Nephron (organoid): ENCODE measurements around the gene HFE.

Source experiments
- H3K27ac Mint-ChIP-seq, 3 experiments: 2 replicates each; pipeline ENCODE4 v1.8.0; 2020; ENCODE audit warnings: mixed read lengths in 3 of 3, mild to moderate bottlenecking in 2 of 3, moderate library complexity in 1 of 3
- H3K27me3 Mint-ChIP-seq: 2 replicates; pipeline ENCODE4 v1.8.0; 2021; ENCODE audit warnings: low read depth, mild to moderate bottlenecking, moderate library complexity, mixed read lengths
- H3K36me3 Mint-ChIP-seq: 2 replicates; pipeline ENCODE4 v1.8.0; 2020; ENCODE audit warnings: low read depth, mixed read lengths
- H3K4me1 Mint-ChIP-seq: 2 replicates; pipeline ENCODE4 v1.8.0; 2020; ENCODE audit warnings: mixed read lengths
- H3K4me3 Mint-ChIP-seq, 3 experiments: 2 replicates each; pipeline ENCODE4 v1.8.0; 2020; ENCODE audit warnings: mild to moderate bottlenecking in 3 of 3, mixed read lengths in 3 of 3, moderate library complexity in 2 of 3
- H3K9me3 Mint-ChIP-seq: 2 replicates; pipeline ENCODE4 v1.8.0; 2020; ENCODE audit warnings: mixed read lengths
- CTCF ChIP-seq, 3 experiments: fragments of 200-600 bp; sonication (generic); IDR thresholded peaks; one replicate each; pipeline ENCODE4 v1.5.0; 2021; ENCODE audit warnings: antibody characterized with exemption in 3 of 3; ENCODE audit not compliant: unreplicated experiment in 3 of 3

Gene HFE

GRCh38 chr6:26133730-26134129 is 46.5 kb downstream of the HFE start:
- Mint-ChIP-seq H3K4me3 (no peak overlapping the region), H3K4me1 (no peaks in the 10 kb centered on the region), H3K9me3 (no peaks in the 10 kb centered on the region), H3K36me3 (peaks cover 37% of the 10 kb centered on the region), H3K27me3 (no peaks in the 10 kb centered on the region), H3K27ac (no peak overlapping the region)
- TF ChIP-seq CTCF (IDR thresholded peaks at IDR 0.05; ENCODE audit: unreplicated experiment in 3 of 3): no peak

- TF ChIP-seq CTCF (IDR thresholded peaks at IDR 0.05; ENCODE audit: unreplicated experiment in 3 of 3): no peak
- H3K36me3 Mint-ChIP-seq: peaks cover 32% of the 10 kb centered on the region
- no peak overlapping the region for H3K27ac Mint-ChIP-seq
- no peaks in the 10 kb centered on the region for H3K4me1 Mint-ChIP-seq
- no peaks in the 10 kb centered on the region for H3K27me3 Mint-ChIP-seq
- no peaks in the 10 kb centered on the region for H3K9me3 Mint-ChIP-seq
- no peak overlapping the region for H3K4me3 Mint-ChIP-seq
Observed at GRCh38 chr6:26136321-26136720, 49.1 kb downstream of the HFE start.

GRCh38 chr6:26140254-26140966 is 53.2 kb downstream of the HFE start:
- Mint-ChIP-seq H3K4me3 (no peak overlapping the region), H3K27ac (no peak overlapping the region), H3K36me3 (peaks cover 18% of the 10 kb centered on the region), H3K4me1 (peaks cover 8% of the 10 kb centered on the region), H3K27me3 (no peaks in the 10 kb centered on the region), H3K9me3 (no peaks in the 10 kb centered on the region)
- no peak for TF ChIP-seq CTCF (IDR thresholded peaks at IDR 0.05; ENCODE audit: unreplicated experiment in 3 of 3)

- Mint-ChIP-seq H3K9me3 (no peaks in the 10 kb centered on the region), H3K4me3 (no peak overlapping the region), H3K27ac (peak overlapping the region in 1 of 3 experiments; percentile 16), H3K36me3 (peaks cover 18% of the 10 kb centered on the region), H3K27me3 (no peaks in the 10 kb centered on the region), H3K4me1 (peaks cover 8% of the 10 kb centered on the region)
- no peak for TF ChIP-seq CTCF (IDR thresholded peaks at IDR 0.05; ENCODE audit: unreplicated experiment in 3 of 3)
Observed at GRCh38 chr6:26140967-26141294, 53.7 kb downstream of the HFE start.

GRCh38 chr6:26141378-26141904 is 54.2 kb downstream of the HFE start:
- no peaks in the 10 kb centered on the region for H3K27me3 Mint-ChIP-seq
- H3K4me1 Mint-ChIP-seq: peaks cover 8% of the 10 kb centered on the region
- no peak for TF ChIP-seq CTCF (IDR thresholded peaks at IDR 0.05; ENCODE audit: unreplicated experiment in 3 of 3)
- H3K4me3 Mint-ChIP-seq: no peak overlapping the region
- no peaks in the 10 kb centered on the region for H3K9me3 Mint-ChIP-seq
- H3K27ac Mint-ChIP-seq: peak overlapping the region; percentile 23 to 69 (median 58)
- H3K36me3 Mint-ChIP-seq: peaks cover 18% of the 10 kb centered on the region

- Mint-ChIP-seq H3K9me3 (no peaks in the 10 kb centered on the region), H3K4me3 (no peak overlapping the region), H3K27me3 (no peaks in the 10 kb centered on the region), H3K36me3 (peaks cover 18% of the 10 kb centered on the region), H3K4me1 (peaks cover 8% of the 10 kb centered on the region), H3K27ac (peak overlapping the region; percentile 23 to 69 (median 58))
- no peak for TF ChIP-seq CTCF (IDR thresholded peaks at IDR 0.05; ENCODE audit: unreplicated experiment in 3 of 3)
Observed at GRCh38 chr6:26142026-26142425, 54.8 kb downstream of the HFE start.
